NCI-H345 treated with DMSO at 0.1 percent for 48 hours (cell line): ENCODE measurements around the gene OTOP1.
"Not testable (repeated sequence)": the region's sequence is repeated elsewhere in the genome, so short reads cannot be mapped to it uniquely, and the experiment has no call there.

Experiments used
- DNase-seq: peaks from one replicate; lab custom pipeline; 2025; ENCODE audit not compliant: unreplicated experiment; lab: John Stamatoyannopoulos, UW

The OTOP1 gene

DNA sequence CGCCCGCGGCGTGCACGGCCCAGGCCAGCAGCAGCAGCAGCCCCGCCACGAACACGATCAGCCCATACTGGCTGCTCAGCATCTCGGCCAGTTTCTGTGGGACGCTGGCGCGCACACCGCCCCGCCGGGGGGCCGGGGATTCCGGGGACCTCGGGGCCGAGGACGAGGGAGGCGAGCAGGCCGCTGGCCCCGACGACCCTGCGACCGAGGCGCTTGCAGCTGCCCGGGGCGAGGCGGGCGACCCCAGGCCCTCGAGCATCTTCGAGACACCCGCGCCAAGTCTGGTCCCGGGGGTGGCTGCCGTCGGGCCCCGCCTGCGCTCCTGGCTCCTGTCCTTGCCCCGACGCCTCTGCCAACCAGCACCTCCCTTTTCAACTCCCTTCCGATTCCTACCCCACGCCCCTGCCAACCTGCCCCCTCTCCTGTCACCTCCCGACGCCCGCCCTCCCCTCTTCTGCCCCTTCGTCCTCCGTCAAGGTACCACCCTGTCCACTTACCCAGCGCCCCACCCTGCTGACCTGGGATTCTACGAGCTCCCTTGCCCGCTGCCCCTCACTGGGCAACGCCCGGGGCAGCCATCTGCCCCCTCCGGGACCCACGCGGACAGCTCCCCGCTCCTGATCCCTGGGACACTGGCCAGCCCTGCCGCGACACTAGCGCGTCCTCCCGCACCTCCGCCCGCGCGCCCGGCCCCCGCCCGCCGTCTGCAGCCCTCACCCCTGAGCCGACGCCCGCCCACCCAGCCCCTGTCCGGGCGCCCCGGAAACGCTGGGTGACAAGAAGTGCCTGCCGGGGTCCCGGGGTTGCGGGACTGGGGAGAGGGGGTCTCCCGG is at the start of gene OTOP1:
TSS of gene OTOP1 (minus strand) at position 324 of the 833 bp plus-strand sequence. CDS start at position 259, 65 bp downstream.
- no peak for DNase-seq

DNA sequence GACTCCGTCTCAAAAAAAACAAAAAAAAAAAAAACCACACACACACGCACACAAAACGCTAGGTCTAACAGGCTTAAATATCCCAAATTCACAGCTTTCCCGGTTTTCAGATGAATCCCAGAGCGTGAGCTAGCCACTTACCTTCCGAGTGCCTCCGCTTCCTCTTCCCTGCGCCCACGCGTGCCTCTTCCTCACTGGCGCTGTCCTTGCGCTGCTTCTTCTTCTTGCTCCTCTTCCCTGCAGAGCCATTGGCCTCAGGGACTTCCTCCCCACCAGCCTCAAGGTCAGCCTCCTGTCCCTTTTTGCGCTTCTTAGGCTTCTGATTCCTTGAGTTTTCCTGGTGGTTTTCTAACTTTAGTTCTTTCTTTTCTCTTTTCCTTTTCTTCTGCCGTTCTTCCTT is 47.5 kb upstream of the OTOP1 start:
- no peak for DNase-seq

- no peak for DNase-seq
Measured at GRCh38 chr4:4271912-4272311, 45.2 kb upstream of the OTOP1 start.

GRCh38 chr4:4270529-4270928 is 43.8 kb upstream of the OTOP1 start:
- DNase-seq: no peak

DNA sequence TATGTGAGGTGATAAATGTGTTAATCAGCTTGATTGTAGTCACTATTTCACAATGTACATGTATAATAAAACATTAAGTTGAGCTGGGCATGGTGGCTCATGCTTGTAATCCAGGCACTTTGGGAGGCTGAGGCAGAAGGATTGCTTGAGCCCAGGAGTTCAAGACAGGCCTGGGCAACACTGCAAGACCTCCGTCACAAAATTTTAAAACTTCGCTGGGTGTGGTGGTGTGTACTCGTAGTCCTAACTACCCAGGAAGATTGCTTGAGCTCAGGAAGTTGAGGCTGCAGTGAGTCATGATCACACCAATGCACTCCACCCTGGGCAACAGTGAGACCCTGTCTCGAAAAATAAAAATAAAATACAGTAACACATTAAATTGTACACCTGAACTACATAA is 43.1 kb upstream of the OTOP1 start:
- no peak for DNase-seq

- DNase-seq: no peak
Measured at GRCh38 chr4:4269331-4269731, 42.6 kb upstream of the OTOP1 start.

DNA sequence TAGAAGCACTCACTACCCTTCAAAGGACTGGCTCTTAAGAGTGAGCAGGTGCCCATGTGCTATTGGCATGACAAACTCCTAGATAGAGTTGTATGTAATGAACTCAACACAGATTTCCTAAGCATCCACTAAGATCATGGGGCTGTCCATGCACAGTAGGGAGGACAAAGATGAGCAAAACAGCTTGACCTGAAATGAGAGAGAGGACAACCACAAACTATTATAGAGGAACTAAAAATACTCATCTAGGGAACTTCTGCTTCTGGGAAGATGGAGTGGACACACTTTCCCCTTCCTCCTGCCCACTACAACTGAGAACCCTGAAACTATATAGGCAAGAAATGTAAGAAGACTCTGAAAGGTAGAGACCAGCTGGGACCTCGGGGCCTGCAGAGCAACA is 42.0 kb upstream of the OTOP1 start:
- DNase-seq: no peak

GRCh38 chr4:4267981-4268380 is 41.3 kb upstream of the OTOP1 start:
- no peak for DNase-seq

DNA sequence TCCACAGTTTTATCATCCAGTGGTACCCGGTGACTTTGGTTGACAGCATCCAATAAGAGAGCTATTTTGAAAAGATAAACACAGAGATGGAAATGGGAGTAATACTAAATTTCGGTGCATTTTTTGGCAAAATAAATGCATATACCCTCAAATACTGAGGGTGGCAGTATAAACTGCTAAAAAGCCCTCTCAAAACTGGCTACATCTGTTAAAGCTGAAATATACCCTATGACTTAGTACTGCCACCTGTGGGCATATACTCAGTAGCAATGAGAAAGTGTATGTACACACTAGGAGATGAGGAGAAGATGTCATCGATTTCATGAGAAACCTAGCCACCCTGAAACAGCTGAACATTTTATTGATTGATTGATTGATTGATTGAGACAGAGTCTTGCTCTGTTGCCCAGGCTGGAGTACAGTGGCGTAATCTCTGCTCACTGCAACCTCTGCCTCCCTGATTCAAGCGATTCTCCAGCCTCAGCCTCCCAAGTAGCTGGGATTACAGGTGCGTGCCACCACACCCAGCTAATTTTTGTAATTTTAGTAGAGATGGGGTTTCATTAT is 33.5 kb upstream of the OTOP1 start:
- no peak for DNase-seq

DNA sequence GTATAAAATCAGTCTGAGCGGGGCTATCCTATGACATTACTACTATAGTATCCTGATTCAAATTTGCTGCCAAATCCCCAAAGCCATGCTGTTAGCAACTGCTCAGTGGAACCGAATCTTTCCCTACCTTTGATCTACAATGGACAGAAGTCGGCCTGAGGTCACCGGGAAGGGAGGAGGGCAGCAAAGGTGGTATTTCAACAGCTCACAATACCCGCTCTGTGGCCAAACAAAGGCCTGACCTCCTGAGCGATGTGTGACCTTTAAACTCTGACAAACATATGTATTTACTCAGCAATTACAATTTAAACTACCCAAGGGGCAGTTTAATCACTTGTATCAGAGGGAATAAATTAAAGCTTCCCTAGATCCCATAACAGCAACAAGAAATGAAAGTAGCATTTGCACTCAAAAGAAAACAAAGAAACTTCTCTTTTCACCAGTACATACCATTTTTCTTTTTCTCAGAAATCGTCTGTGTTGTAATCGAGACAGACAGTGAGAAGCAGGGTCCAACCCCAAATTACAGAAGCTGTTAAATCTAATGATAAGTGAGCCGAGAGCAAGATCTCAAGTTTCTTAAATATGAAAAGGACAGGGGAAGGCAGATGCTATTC is 32.9 kb upstream of the OTOP1 start:
- no peak for DNase-seq

DNA sequence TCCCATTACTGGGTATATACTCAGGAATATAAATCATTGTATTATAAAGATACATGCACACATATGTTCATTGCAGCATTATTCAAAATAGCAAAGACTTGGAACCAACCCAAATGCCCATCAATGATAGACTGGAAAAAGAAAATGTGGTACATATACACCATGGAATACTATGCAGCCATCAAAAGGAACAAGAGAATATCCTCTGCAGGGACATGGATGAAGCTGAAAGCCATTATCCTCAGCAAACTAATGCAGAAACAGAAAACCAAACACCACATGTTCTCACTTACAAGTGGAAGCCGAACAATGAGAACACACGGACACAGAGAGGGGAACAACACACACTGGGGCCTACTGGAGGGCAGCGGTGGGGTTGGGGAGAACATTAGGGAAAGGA is 31.0 kb upstream of the OTOP1 start:
- not testable (repeated sequence) for DNase-seq

- no peak for DNase-seq
Measured at GRCh38 chr4:4256799-4257198, 30.1 kb upstream of the OTOP1 start.

DNA sequence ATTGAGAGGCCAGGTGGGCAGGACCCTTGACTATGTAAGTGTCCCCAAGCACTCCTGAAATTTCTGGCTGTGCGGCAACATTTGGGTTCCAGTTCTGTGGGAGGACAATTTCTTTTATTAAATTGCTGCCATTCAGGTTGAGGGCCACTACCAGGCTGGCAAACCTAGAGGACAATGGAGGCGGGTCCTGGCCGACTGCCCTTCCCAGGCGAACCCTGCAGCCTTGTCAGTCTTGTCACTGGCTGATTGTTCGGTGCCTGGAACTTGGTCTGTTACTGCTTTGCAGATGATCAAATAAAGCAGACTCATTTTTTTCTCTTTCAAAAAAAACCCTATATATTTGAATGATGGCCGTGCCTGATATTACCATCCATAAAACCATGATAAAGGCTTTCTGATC is 27.9 kb upstream of the OTOP1 start:
- DNase-seq: no peak

DNA sequence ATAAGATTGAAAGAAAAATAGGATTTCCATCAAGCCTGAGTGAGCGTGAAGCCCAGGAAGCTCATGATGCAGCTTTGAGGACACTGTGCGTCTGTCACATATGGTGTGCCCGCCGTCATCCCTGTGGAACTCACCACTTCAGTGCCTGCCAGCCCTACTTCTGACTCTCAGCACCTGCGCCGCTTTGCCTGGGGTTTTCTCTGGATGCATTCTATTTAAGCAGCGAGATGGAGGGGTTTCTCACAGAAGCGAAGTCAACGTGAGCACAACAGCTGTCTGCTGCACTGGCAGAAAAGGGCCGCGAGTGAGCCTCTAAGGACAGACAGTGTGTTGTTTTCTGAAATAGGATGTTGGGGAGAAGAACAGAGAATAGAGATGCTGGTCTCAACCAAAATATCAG is 27.5 kb upstream of the OTOP1 start:
- no peak for DNase-seq

DNA sequence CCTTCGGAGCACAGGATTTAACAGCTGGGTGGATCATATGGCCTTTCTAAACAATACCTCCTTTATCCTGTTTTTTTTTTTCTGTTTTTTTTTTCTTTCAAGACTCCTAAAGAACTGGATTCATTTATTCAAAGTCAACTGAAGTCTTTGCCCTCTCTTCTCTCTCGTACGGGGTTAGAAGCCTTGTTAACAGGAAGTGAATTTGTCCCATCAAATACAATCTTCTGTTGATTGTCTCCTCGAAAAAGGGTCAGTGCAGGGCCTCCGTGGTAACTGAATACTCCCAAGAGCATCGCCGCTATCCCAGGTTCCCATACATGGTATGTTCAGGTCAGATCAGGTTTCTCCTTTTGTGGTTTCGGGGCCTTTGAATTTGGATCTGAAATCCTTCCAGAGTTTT is 23.1 kb upstream of the OTOP1 start:
- DNase-seq: no peak

- DNase-seq: not testable (repeated sequence)
Measured at GRCh38 chr4:4249342-4249741, 22.6 kb upstream of the OTOP1 start.

- DNase-seq: no peak
Measured at GRCh38 chr4:4248885-4249203, 22.1 kb upstream of the OTOP1 start.

DNA sequence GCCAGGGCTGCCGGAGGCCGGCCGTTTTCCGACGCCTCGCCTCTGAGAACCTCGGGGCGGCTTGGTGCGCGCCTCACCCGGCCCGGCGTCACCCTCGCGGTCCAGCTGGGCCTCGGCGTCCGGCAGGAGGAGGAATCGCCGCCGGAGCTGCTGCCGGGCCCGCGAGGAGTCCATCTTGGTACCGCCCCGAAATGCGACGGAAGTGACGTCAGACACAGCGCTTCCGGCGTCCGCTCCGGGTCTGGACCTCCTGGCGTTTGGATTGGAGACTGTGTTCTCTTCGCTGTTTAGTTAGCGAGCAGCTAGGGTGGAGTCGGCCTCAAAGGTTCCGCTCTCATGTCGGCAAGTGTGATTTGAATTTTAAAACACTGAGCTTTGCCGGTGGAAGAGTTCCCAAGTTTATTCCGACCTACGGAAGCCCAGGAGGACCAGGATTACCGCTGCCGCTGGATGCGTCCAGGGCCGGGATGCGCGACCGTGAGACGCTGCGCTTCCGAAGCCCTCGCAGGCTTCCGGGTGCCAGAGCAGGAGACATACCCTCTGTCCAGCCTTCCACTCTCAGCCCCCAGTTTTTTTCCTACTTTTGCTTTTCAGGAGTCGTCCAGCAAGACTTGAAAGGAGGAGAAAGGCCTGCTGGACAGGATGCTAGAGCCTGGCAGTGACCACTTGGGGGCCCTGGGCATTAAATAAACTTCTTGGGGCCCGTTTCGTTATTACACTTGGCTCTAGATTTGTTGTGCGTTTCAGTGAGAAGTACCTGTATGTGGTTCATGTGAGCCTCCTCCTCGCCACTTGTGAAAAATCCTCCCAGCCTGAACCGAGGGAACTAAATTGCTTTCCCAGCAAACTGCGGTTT is 21.5 kb upstream of the OTOP1 start, which contains the start of gene TMEM128:
TSS of gene TMEM128 (minus strand) at position 195 of the 856 bp plus-strand sequence. CDS start at position 174, 21 bp downstream.
- peak; percentile 44 for DNase-seq

- no peak for DNase-seq
Measured at GRCh38 chr4:4247696-4248028, 20.9 kb upstream of the OTOP1 start.

DNA sequence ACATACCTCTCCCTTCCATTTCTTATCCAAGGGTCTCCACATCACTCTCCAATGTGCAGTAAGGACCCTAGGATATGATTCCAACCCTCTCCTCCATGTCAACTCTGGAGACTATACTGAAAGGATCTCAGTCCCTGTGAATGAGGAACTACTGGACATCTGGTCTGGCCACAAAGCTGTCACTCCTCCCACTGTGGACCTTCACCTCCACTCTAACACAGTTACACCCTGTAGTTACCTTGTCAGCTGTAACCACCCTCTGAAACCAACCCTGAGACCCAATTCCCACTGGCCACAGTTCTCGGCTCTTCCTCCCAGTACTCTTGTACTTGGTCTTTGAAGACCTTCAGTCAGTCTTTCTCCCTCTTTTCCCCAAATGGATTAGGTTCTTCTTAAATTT is 18.4 kb upstream of the OTOP1 start:
- DNase-seq: no peak

DNA sequence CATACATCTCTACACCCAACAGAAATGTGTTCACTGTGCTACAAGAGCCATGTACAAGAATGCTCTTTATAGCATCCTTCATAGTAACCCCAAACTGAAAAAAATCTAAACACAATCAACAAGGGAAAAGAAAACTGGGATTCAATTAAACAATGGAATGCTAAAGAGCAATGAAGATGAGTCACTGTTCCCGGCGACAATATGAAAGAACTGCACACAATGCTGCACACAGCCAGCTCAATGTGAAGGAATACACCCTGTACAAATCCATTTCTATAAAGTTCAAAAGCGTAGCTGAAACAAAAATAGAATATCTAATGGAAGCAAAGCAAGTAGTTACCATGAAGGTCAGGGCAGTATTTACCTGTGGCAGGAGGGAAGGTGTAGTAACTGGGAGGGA is 12.8 kb upstream of the OTOP1 start:
- not testable (repeated sequence) for DNase-seq

- DNase-seq: no peak
Measured at GRCh38 chr4:4233610-4234009, 6.9 kb upstream of the OTOP1 start.
